Peyer's patch (tissue), 4 donors: ENCODE results near the gene RNU2-63P. TPM values are rescaled to one million over a fixed set of nuclear protein-coding genes. Genes with fewer than 3 reads are reported as not detected.
A peak's percentile ranks its signal among the peaks of the same experiment; 100 is the strongest.
"Not testable (repeated sequence)": the region's sequence is repeated elsewhere in the genome, so short reads cannot be mapped to it uniquely, and the experiment has no call there.

ENCODE experiments used
- DNase-seq, 3 donors: peaks; one replicate each; pipeline ENCODE4 v3.0.0-alpha.2; 2017 to 2019
- H3K27ac ChIP-seq, 4 donors: fragments of 200-600 bp; sonication (generic); one replicate each; pipeline ENCODE4 v1.5.1; 2016 to 2019
- H3K27me3 ChIP-seq, 2 donors: fragments of 200-600 bp; sonication (generic); one replicate each; pipeline ENCODE4 v1.5.1; 2019
- H3K36me3 ChIP-seq, 3 donors: fragments of 200-600 bp; sonication (generic); one replicate each; pipeline ENCODE4 v1.5.1; 2016 to 2019
- H3K4me1 ChIP-seq, 4 donors: fragments of 200-600 bp; sonication (generic); one replicate each; pipeline ENCODE4 v1.5.1; 2016 to 2019
- H3K4me3 ChIP-seq, 4 donors: fragments of 200-600 bp; sonication (generic); 1 replicate in 3 of 4; 2 replicates in 1 of 4; pipeline ENCODE4 v1.5.1; 2016 to 2019; ENCODE audit warnings: mild to moderate bottlenecking in 1 of 4
- H3K9me3 ChIP-seq, 4 donors: fragments of 200-600 bp; sonication (generic); one replicate each; pipeline ENCODE4 v1.5.1; 2016 to 2019; ENCODE audit warnings: mild to moderate bottlenecking in 1 of 4
- POLR2A ChIP-seq, 2 donors: fragments of 450-650 bp; IDR thresholded peaks; one replicate each; pipeline ENCODE4 v1.5.1; 2017; ENCODE audit warnings: antibody characterized with exemption in 2 of 2, mild to moderate bottlenecking in 2 of 2, moderate library complexity in 2 of 2
- total RNA-seq, 4 donors: library from RNA; depleted of rRNA; stranded (reverse); fragments of >200 nt; gene quantifications; one replicate each; pipeline ENCODE4 v1.1.0, GENCODE V29; 2016
- TF ChIP-seq, protein P1 (sequence below), 6 experiments: fragments of 450-650 bp in 4 of 6; fragments of 200-600 bp in 2 of 6; sonication (generic) in 1 of 6; IDR thresholded peaks; one replicate each; pipeline ENCODE4 v1.5.1; 2017 to 2019; ENCODE audit warnings: antibody characterized with exemption in 6 of 6, mild to moderate bottlenecking in 3 of 6, moderate library complexity in 1 of 6

The RNU2-63P gene
- total RNA-seq, 4 donors from 2014 or later: 1,585 TPM; not detected in 3

DNA sequence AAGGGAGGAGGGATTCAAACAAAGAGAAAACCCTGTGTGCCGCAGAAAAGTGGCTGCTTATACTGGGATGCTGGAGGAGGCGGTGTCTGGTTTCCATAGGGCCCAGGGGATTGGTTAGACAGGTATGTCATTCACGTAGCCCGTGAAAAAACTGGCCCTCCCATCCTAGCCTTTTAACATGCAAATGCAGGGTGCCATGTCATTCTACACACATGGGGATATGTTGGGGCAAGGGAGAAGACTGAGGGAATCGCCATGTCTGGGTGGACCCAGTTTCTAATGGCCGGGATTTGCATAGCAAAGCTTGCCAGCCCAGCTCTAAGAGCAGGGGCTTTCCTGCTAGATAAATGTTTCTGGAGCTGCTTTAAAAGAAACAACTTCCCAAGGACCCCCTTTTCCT lies 8.2 kb upstream of the RNU2-63P start:
- Histone ChIP-seq H3K36me3 (peaks cover 0 to 26% (median 0%) of the 10 kb centered on the region in 3 donors), H3K4me1 (no peaks in the 10 kb centered on the region), H3K4me3 (no peak overlapping the region), H3K27ac (no peak overlapping the region), H3K9me3 (no peaks in the 10 kb centered on the region), H3K27me3 (no peaks in the 10 kb centered on the region)
- TF ChIP-seq, protein P1, sequence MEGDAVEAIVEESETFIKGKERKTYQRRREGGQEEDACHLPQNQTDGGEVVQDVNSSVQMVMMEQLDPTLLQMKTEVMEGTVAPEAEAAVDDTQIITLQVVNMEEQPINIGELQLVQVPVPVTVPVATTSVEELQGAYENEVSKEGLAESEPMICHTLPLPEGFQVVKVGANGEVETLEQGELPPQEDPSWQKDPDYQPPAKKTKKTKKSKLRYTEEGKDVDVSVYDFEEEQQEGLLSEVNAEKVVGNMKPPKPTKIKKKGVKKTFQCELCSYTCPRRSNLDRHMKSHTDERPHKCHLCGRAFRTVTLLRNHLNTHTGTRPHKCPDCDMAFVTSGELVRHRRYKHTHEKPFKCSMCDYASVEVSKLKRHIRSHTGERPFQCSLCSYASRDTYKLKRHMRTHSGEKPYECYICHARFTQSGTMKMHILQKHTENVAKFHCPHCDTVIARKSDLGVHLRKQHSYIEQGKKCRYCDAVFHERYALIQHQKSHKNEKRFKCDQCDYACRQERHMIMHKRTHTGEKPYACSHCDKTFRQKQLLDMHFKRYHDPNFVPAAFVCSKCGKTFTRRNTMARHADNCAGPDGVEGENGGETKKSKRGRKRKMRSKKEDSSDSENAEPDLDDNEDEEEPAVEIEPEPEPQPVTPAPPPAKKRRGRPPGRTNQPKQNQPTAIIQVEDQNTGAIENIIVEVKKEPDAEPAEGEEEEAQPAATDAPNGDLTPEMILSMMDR (IDR thresholded peaks at IDR 0.05): no peak
- no peak for TF ChIP-seq POLR2A (IDR thresholded peaks at IDR 0.05)
- DNase-seq: no peak

GRCh38 chr2:88022669-88022921 lies 6.2 kb upstream of the RNU2-63P start:
- H3K36me3 ChIP-seq: peaks cover 0 to 10% (median 0%) of the 10 kb centered on the region in 3 donors
- H3K4me3 ChIP-seq: no peak overlapping the region
- TF ChIP-seq POLR2A (IDR thresholded peaks at IDR 0.05): no peak
- TF ChIP-seq, protein P1 (IDR thresholded peaks at IDR 0.05): no peak
- DNase-seq: no peak
- H3K9me3 ChIP-seq: no peaks in the 10 kb centered on the region
- H3K27ac ChIP-seq: no peak overlapping the region
- no peaks in the 10 kb centered on the region for H3K27me3 ChIP-seq
- H3K4me1 ChIP-seq: peaks cover 0 to 2% (median under 1%) of the 10 kb centered on the region in 4 donors

- DNase-seq: no peak
- Histone ChIP-seq H3K9me3 (no peaks in the 10 kb centered on the region), H3K4me3 (no peak overlapping the region), H3K4me1 (peaks cover 0 to 7% (median 3%) of the 10 kb centered on the region in 4 donors), H3K36me3 (no peaks in the 10 kb centered on the region), H3K27ac (no peak overlapping the region), H3K27me3 (no peaks in the 10 kb centered on the region)
- no peak for TF ChIP-seq POLR2A (IDR thresholded peaks at IDR 0.05)
- TF ChIP-seq, protein P1 (IDR thresholded peaks at IDR 0.05): no peak
These were observed 3.6 kb upstream of the RNU2-63P start for GRCh38 chr2:88019985-88020384.

- Histone ChIP-seq H3K27ac (no peak overlapping the region), H3K4me1 (peaks cover 0 to 7% (median 3%) of the 10 kb centered on the region in 4 donors), H3K27me3 (no peaks in the 10 kb centered on the region), H3K36me3 (no peaks in the 10 kb centered on the region), H3K9me3 (no peaks in the 10 kb centered on the region), H3K4me3 (no peak overlapping the region)
- TF ChIP-seq POLR2A (IDR thresholded peaks at IDR 0.05): no peak
- TF ChIP-seq, protein P1 (IDR thresholded peaks at IDR 0.05): no peak
- DNase-seq: no peak
These were observed 2.6 kb upstream of the RNU2-63P start for GRCh38 chr2:88018909-88019308.

- H3K27ac ChIP-seq: peak overlapping the region in 1 of 4 donors; percentile 88
- H3K27me3 ChIP-seq, H3K36me3 ChIP-seq, H3K9me3 ChIP-seq, H3K4me3 ChIP-seq, H3K4me1 ChIP-seq, DNase-seq: not testable (repeated sequence)
These were observed 1.9 kb upstream of the RNU2-63P start for GRCh38 chr2:88018077-88018805.

DNA sequence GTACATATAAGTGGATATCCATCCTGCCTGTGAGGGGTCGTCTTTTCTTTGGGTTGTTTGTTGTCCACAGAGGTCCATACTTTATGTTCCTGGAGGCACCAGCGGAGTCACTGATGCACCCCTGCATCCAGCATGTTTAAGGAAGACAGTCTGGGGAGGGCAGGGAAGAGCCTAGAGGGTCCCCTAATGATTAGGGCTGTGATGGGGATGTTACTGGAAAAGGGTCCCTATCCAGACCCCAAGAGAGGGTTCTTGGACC lies 1.4 kb upstream of the RNU2-63P start:
- not testable (repeated sequence) for DNase-seq, H3K4me1 ChIP-seq, H3K36me3 ChIP-seq, H3K27me3 ChIP-seq, H3K9me3 ChIP-seq
- H3K4me3 ChIP-seq: peak overlapping the region in 2 of 4 donors; percentile 56 to 69
- H3K27ac ChIP-seq: peak overlapping the region in 1 of 4 donors; percentile 88
